AG09309 (cell line): ENCODE results near the gene NSUN2.

ENCODE experiments used
- DNase-seq: peaks from one replicate; pipeline ENCODE4 v3.0.0-alpha.2; 2010; ENCODE audit warnings: low read depth
- H3K4me3 ChIP-seq: 2 replicates; pipeline ENCODE4 v1.5.1; 2011; ENCODE audit warnings: mild to moderate bottlenecking, low read depth, low read length, moderate library complexity; ENCODE audit not compliant: control insufficient read depth
- CTCF ChIP-seq: IDR thresholded peaks from 2 replicates; pipeline ENCODE4 v1.5.1; 2011; ENCODE audit warnings: mild to moderate bottlenecking, low read depth, low read length, inconsistent platforms; ENCODE audit not compliant: insufficient read depth, control insufficient read depth; ENCODE audit errors: missing control alignments

NSUN2 gene

DNA sequence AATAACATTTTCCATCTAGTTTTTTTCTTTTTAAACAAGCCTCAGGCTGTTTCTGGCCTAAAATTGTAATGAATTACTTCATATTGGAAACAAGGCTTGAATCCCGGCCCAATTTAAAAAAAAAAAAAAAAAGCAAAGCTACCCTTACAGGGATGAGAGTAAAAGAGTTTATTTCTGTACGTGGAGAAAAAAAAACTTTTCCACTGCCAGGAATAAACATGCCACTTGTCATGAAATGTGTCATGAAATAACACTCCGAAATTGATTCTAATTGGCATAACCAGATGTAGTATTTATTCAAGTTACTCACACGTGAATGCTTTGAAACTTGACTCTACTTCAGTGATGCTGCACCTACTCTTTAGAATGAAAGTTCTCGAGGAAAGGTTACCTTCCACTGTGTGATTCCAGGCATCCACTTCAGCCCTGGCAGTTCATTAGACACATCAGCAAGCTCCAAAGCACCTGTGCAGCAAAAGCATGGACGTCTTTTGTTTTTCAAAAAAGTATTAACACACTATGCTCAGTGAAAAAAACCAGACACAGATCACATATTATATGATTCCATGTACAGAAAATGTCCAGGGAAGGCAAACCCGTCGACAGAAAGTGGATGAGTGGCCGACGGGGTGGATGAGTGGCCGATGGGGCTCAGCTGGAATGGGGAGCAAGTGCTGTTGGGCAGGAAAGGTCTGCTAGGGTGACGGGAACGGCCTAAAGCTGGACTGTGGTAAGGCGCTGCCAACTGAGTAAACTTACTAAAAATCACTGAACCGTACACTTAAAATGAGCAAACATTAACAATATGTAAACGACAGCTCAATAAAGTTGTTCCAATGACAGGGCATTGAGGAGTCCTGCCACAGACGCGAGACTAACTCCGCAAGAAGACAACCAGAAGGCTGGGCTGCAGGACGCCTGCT lies 21.2 kb downstream of the NSUN2 start:
- TF ChIP-seq CTCF = no peak
- no peak for DNase-seq
- no peak overlapping the region for H3K4me3 ChIP-seq

DNA sequence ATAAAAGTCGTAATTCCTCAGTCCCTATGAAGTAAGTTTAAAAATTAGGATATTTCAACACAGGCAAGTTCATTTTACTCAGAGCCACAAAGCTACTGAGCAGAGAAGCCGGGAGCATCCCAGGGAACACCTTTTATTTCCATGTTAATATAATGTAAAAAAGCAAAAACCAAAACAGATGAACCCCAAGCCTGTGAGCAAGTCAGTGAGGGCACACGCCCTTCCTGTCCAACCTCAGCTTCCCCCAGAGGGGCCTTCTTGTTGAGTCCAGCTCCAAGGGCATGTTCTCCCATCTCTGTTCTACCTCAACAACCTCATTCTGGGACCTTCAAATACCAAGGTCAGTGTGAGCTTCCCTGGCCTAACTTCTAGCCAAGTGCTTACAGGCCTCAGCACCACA lies 24.8 kb downstream of the NSUN2 start:
- DNase-seq = no peak
- no peak overlapping the region for H3K4me3 ChIP-seq
- TF ChIP-seq CTCF = no peak

GRCh38 chr5:6607559-6607936 lies 25.3 kb downstream of the NSUN2 start:
- no peak overlapping the region for H3K4me3 ChIP-seq
- no peak for DNase-seq
- TF ChIP-seq CTCF = no peak

GRCh38 chr5:6606884-6607558 lies 25.8 kb downstream of the NSUN2 start:
- no peak for DNase-seq
- H3K4me3 ChIP-seq = no peak overlapping the region
- TF ChIP-seq CTCF = no peak

- H3K4me3 ChIP-seq = no peak overlapping the region
- DNase-seq = no peak
- TF ChIP-seq CTCF = no peak
Observed at GRCh38 chr5:6604946-6605345, 27.9 kb downstream of the NSUN2 start.

- no peak for TF ChIP-seq CTCF
- no peak for DNase-seq
- no peak overlapping the region for H3K4me3 ChIP-seq
Observed at GRCh38 chr5:6604341-6604740, 28.5 kb downstream of the NSUN2 start.

GRCh38 chr5:6603643-6604042 lies 29.2 kb downstream of the NSUN2 start:
- no peak overlapping the region for H3K4me3 ChIP-seq
- no peak for TF ChIP-seq CTCF
- no peak for DNase-seq
